ENCODE results near the gene SYT12.

Gene SYT12

GRCh38 chr11:67029146-67029545, 6.2 kb downstream of the SYT12 start:
- H3K27me3 ChIP-seq (ENCODE audit: low read length): no peaks in the 10 kb centered on the region
- no peaks in the 10 kb centered on the region for H3F3A ChIP-seq (ENCODE audit: insufficient read depth)
- H3K4me3 ChIP-seq (ENCODE audit: insufficient read depth, low read length, poor library complexity, severe bottlenecking): no peak overlapping the region
- H2AFZ ChIP-seq (ENCODE audit: low read depth, low read length, severe bottlenecking): no peak overlapping the region
- no peaks in the 10 kb centered on the region for H3K79me2 ChIP-seq (ENCODE audit: insufficient read depth, low read length)
- no peak overlapping the region for H3K27ac ChIP-seq (ENCODE audit: low read depth, low read length)
- H3K4me2 ChIP-seq (ENCODE audit: low read depth, low read length, poor library complexity, severe bottlenecking): no peak overlapping the region
- H3K9me3 ChIP-seq (ENCODE audit: insufficient read depth, low read length): no peaks in the 10 kb centered on the region
- no peaks in the 10 kb centered on the region for H3K36me3 ChIP-seq (ENCODE audit: low read length)
- TF ChIP-seq EZH2phosphoT487 (conservative IDR thresholded peaks at IDR 0.05; ENCODE audit: low read length): no peak
- TF ChIP-seq, protein P1, sequence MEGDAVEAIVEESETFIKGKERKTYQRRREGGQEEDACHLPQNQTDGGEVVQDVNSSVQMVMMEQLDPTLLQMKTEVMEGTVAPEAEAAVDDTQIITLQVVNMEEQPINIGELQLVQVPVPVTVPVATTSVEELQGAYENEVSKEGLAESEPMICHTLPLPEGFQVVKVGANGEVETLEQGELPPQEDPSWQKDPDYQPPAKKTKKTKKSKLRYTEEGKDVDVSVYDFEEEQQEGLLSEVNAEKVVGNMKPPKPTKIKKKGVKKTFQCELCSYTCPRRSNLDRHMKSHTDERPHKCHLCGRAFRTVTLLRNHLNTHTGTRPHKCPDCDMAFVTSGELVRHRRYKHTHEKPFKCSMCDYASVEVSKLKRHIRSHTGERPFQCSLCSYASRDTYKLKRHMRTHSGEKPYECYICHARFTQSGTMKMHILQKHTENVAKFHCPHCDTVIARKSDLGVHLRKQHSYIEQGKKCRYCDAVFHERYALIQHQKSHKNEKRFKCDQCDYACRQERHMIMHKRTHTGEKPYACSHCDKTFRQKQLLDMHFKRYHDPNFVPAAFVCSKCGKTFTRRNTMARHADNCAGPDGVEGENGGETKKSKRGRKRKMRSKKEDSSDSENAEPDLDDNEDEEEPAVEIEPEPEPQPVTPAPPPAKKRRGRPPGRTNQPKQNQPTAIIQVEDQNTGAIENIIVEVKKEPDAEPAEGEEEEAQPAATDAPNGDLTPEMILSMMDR (IDR thresholded peaks at IDR 0.05; ENCODE audit: insufficient read depth, low read length, poor library complexity, severe bottlenecking): no peak
- no peaks in the 10 kb centered on the region for H4K20me1 ChIP-seq (ENCODE audit: low read depth, low read length)
- H3K9ac ChIP-seq (ENCODE audit: low read length): no peak overlapping the region
- H3K9me2 ChIP-seq (replicated peaks; ENCODE audit: insufficient read depth, low read length): no peaks in the 10 kb centered on the region

DNA sequence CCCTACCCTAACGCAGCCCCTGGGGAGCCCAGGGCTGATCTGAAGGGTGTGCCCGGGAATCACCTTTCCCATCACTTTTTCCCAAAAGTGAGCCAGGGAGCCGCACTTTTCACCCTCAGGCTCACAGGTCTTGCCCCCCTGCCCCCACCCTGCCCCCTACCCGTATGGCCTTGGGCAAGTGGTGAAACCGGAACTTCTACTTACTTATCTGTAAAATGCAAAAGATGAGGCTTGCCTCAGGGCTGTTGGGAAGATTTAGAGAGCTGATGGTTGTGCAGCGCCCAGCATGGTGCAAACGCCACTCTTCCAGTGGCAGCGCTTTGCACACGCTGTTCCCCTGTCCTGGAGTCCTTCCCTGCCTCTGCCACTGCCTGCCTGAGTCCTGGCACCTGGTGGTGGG, 8.0 kb downstream of the SYT12 start:
- H3F3A ChIP-seq (ENCODE audit: insufficient read depth): no peaks in the 10 kb centered on the region
- no peaks in the 10 kb centered on the region for H3K36me3 ChIP-seq (ENCODE audit: low read length)
- no peaks in the 10 kb centered on the region for H3K79me2 ChIP-seq (ENCODE audit: insufficient read depth, low read length)
- no peaks in the 10 kb centered on the region for H3K27me3 ChIP-seq (ENCODE audit: low read length)
- no peak overlapping the region for H3K4me2 ChIP-seq (ENCODE audit: low read depth, low read length, poor library complexity, severe bottlenecking)
- H3K27ac ChIP-seq (ENCODE audit: low read depth, low read length): no peak overlapping the region
- H3K9me2 ChIP-seq (replicated peaks; ENCODE audit: insufficient read depth, low read length): no peaks in the 10 kb centered on the region
- H3K4me3 ChIP-seq (ENCODE audit: insufficient read depth, low read length, poor library complexity, severe bottlenecking): no peak overlapping the region
- no peak overlapping the region for H3K9ac ChIP-seq (ENCODE audit: low read length)
- TF ChIP-seq, protein P1 (IDR thresholded peaks at IDR 0.05; ENCODE audit: insufficient read depth, low read length, poor library complexity, severe bottlenecking): no peak
- no peak for TF ChIP-seq EZH2phosphoT487 (conservative IDR thresholded peaks at IDR 0.05; ENCODE audit: low read length)
- H4K20me1 ChIP-seq (ENCODE audit: low read depth, low read length): no peaks in the 10 kb centered on the region
- no peaks in the 10 kb centered on the region for H3K9me3 ChIP-seq (ENCODE audit: insufficient read depth, low read length)
- H2AFZ ChIP-seq (ENCODE audit: low read depth, low read length, severe bottlenecking): no peak overlapping the region

DNA sequence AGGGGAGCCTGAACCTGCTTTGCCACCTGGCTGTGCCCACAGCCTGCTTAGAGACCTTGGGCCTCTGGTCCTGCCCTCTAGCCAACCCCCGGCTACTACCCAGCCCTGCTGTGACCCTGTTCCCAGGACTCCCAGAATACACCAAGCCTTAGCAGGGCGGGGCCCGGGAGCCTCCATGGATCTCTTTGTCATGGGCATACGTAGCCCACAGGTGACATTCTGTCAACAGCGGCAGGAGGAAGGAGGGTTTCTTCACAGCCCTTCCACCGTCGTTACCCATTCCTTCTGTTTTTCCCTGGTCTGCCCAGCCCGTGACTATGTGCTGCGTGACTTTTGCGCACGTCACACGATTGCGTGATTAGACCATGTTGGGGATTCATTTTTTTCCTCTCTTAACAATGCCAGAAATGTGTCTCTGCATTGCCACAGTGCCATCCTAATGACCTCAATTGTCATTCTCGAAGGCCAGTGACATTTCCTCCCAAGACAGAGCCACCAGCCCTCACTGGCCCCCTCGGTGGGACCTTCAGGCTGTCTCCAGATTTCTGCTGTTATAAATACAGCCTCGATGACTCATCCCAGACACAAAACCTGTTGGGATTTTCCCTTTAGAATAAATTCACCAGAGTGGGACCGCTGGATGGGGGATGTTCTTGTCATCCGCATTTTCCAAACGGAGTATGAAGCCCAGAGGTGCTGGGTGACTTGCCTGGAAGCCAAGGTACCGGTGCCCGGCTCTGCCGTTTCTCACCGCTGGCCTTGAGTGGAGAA, 9.0 kb downstream of the SYT12 start:
- no peak overlapping the region for H3K9ac ChIP-seq (ENCODE audit: low read length)
- H3K4me3 ChIP-seq (ENCODE audit: insufficient read depth, low read length, poor library complexity, severe bottlenecking): no peak overlapping the region
- H3K4me2 ChIP-seq (ENCODE audit: low read depth, low read length, poor library complexity, severe bottlenecking): no peak overlapping the region
- H3K27ac ChIP-seq (ENCODE audit: low read depth, low read length): no peak overlapping the region
- H3K9me2 ChIP-seq (replicated peaks; ENCODE audit: insufficient read depth, low read length): no peaks in the 10 kb centered on the region
- TF ChIP-seq, protein P1 (IDR thresholded peaks at IDR 0.05; ENCODE audit: insufficient read depth, low read length, poor library complexity, severe bottlenecking): no peak
- TF ChIP-seq EZH2phosphoT487 (conservative IDR thresholded peaks at IDR 0.05; ENCODE audit: low read length): no peak
- no peaks in the 10 kb centered on the region for H3K79me2 ChIP-seq (ENCODE audit: insufficient read depth, low read length)
- no peaks in the 10 kb centered on the region for H3K27me3 ChIP-seq (ENCODE audit: low read length)
- no peaks in the 10 kb centered on the region for H3K36me3 ChIP-seq (ENCODE audit: low read length)
- no peaks in the 10 kb centered on the region for H3F3A ChIP-seq (ENCODE audit: insufficient read depth)
- no peaks in the 10 kb centered on the region for H3K9me3 ChIP-seq (ENCODE audit: insufficient read depth, low read length)
- H4K20me1 ChIP-seq (ENCODE audit: low read depth, low read length): no peaks in the 10 kb centered on the region
- H2AFZ ChIP-seq (ENCODE audit: low read depth, low read length, severe bottlenecking): no peak overlapping the region

Measured in SU-DHL-6 (cell line).